B cell (primary cell): ENCODE data around the gene KIF26B. TPM values are rescaled to one million over a fixed set of nuclear protein-coding genes. Genes with fewer than 3 reads are reported as not detected.

ENCODE experiments used
- ATAC-seq: fragments of 200-7000 bp; cut with Tn5 transposase; one replicate; pipeline ENCODE4 v1.10.0; 2021; ENCODE audit warnings: low read depth, mild to moderate bottlenecking, moderate number of reproducible peaks, moderate library complexity
- CTCF ChIA-PET: fragments of 350-600 bp; sonication (Branson Sonifier 250); formaldehyde crosslinking; loops from one replicate; lab custom pipeline; 2021; ENCODE audit warnings: antibody characterized with exemption, inconsistent platforms; lab: Charles Lee
- POLR2A ChIA-PET: fragments of 350-600 bp; sonication (Branson Sonifier 250); formaldehyde crosslinking; loops from one replicate; lab custom pipeline; 2021; ENCODE audit warnings: antibody characterized with exemption; lab: Charles Lee
- DNase-seq: peaks from one replicate; pipeline ENCODE4 v3.0.0; 2013
- H2AFZ ChIP-seq: 2 replicates; pipeline ENCODE4 v1.6.1; 2012; ENCODE audit warnings: mild to moderate bottlenecking, low read depth, low read length; ENCODE audit not compliant: insufficient read depth, poor library complexity, severe bottlenecking
- H3K27ac ChIP-seq, 2 donors: 1 replicate in 1 of 2; 2 replicates in 1 of 2; pipeline ENCODE4 v1.5.1; 2012 to 2013; ENCODE audit warnings: low read length in 2 of 2, mild to moderate bottlenecking in 2 of 2, moderate library complexity in 1 of 2
- H3K27me3 ChIP-seq, 4 experiments: fragments of 200-600 bp in 1 of 4; sonication (generic) in 1 of 4; replicated peaks in 1 of 4; 1 replicate in 2 of 4; 2 replicates in 2 of 4; pipeline versions ENCODE4 v1.6.1 to v1.7.0; 2013 to 2016; ENCODE audit warnings: low read length in 3 of 4, mild to moderate bottlenecking in 2 of 4, mixed read lengths in 1 of 4, moderate library complexity in 1 of 4; ENCODE audit not compliant: insufficient read depth in 4 of 4, control insufficient read depth in 3 of 4; ENCODE audit errors: control extremely low read depth in 1 of 4
- H3K36me3 ChIP-seq, 2 experiments: replicated peaks in 1 of 2; 1 replicate in 1 of 2; 2 replicates in 1 of 2; pipeline versions ENCODE4 v1.6.1 to v1.7.1; 2013; ENCODE audit warnings: low read length in 1 of 2; ENCODE audit not compliant: insufficient read depth in 2 of 2, control insufficient read depth in 1 of 2; ENCODE audit errors: control extremely low read depth in 1 of 2, extremely low read depth in 1 of 2
- H3K4me1 ChIP-seq, 2 donors: fragments of 200-600 bp in 1 of 2; sonication (generic) in 1 of 2; 1 replicate in 1 of 2; 2 replicates in 1 of 2; pipeline versions ENCODE4 v1.5.1 to v1.6.1; 2013 to 2017; ENCODE audit warnings: low read length in 2 of 2; ENCODE audit not compliant: control insufficient read depth in 2 of 2, insufficient read depth in 2 of 2
- H3K4me2 ChIP-seq: replicated peaks from 2 replicates; pipeline ENCODE3; 2012; ENCODE audit warnings: mild to moderate bottlenecking, low read depth, low read length; ENCODE audit not compliant: poor library complexity, severe bottlenecking
- H3K4me3 ChIP-seq, 5 experiments: fragments of 200-600 bp in 1 of 5; sonication (generic) in 1 of 5; 1 replicate in 3 of 5; 2 replicates in 2 of 5; pipeline versions ENCODE4 v1.5.1 to v1.7.0; 2011 to 2016; ENCODE audit warnings: low read length in 4 of 5, mild to moderate bottlenecking in 4 of 5, low read depth in 2 of 5, control low read depth in 1 of 5, moderate library complexity in 1 of 5; ENCODE audit not compliant: insufficient read depth in 1 of 5; ENCODE audit errors: control extremely low read depth in 1 of 5, extremely low read depth in 1 of 5
- H3K79me2 ChIP-seq: fragments of 200-600 bp; sonication (generic); one replicate; pipeline ENCODE4 v1.6.0; 2016; ENCODE audit warnings: low read length; ENCODE audit not compliant: control insufficient read depth, insufficient read depth
- H3K9ac ChIP-seq: fragments of 200-600 bp; sonication (generic); 2 replicates; pipeline ENCODE4 v1.6.1; 2017; ENCODE audit warnings: mild to moderate bottlenecking, low read length, moderate library complexity
- H3K9me3 ChIP-seq, 3 donors: one replicate each; pipeline versions ENCODE4 v1.6.1 to v1.7.1; 2013; ENCODE audit warnings: low read length in 2 of 3; ENCODE audit not compliant: control insufficient read depth in 2 of 3, insufficient read depth in 1 of 3; ENCODE audit errors: control extremely low read depth in 1 of 3
- H4K20me1 ChIP-seq: 2 replicates; pipeline ENCODE4 v1.6.0; 2012; ENCODE audit warnings: mild to moderate bottlenecking, low read length; ENCODE audit not compliant: insufficient read depth, control insufficient read depth, poor library complexity, severe bottlenecking
- H3K27ac Mint-ChIP-seq: one replicate; pipeline ENCODE4 v1.8.0; 2021; ENCODE audit warnings: mixed read lengths
- H3K27me3 Mint-ChIP-seq: one replicate; pipeline ENCODE4 v1.8.0; 2021; ENCODE audit warnings: mixed read lengths
- H3K4me1 Mint-ChIP-seq: one replicate; pipeline ENCODE4 v1.8.0; 2021; ENCODE audit warnings: mixed read lengths
- H3K4me3 Mint-ChIP-seq: one replicate; pipeline ENCODE4 v1.8.0; 2021; ENCODE audit warnings: mixed read lengths
- H3K9me3 Mint-ChIP-seq: one replicate; pipeline ENCODE4 v1.8.0; 2022; ENCODE audit warnings: mixed read lengths; ENCODE audit not compliant: insufficient read depth
- CTCF ChIP-seq: fragments of 200-600 bp; IDR thresholded peaks from one replicate; pipeline ENCODE4 v1.8.0; 2022; ENCODE audit warnings: antibody characterized with exemption, mild to moderate bottlenecking
- EZH2 ChIP-seq: IDR thresholded peaks from 2 replicates; pipeline ENCODE4 v1.6.1; 2012; ENCODE audit warnings: borderline replicate concordance, low read depth, mild to moderate bottlenecking, moderate library complexity, low read length; ENCODE audit not compliant: insufficient read depth, poor library complexity, severe bottlenecking
- WGBS: methylation state at CpG from one replicate; pipeline ENCODE4 v1.1.5; 2013; ENCODE audit warnings: missing lambda C conversion rate; ENCODE audit not compliant: insufficient coverage; 5-methylcytosine and 5-hydroxymethylcytosine counted together
- intact Hi-C: fragments of 100-400 bp; cut with micrococcal nuclease; formaldehyde crosslinking; loops from one replicate; pipeline ENCODE4 v1.10.0; 2022
- polyA plus RNA-seq: library from polyadenylated mRNA; depleted of rRNA; stranded (reverse); fragments of >200 nt; gene quantifications from 2 replicates; pipeline ENCODE4 v1.2.3, GENCODE V29; 2012
- total RNA-seq, 2 donors: library from RNA; stranded (reverse); fragments of 120-200 nt in 1 of 2; gene quantifications; 1 replicate in 1 of 2; 2 replicates in 1 of 2; pipeline versions ENCODE4 v1.2.3 to v1.2.4, GENCODE V29; 2013 to 2022

Gene KIF26B
- total and polyA plus RNA-seq, 2 donors (not counting 1 experiment from before 2014, with no cell fraction given): 0.62 TPM; not detected in 1

DNA sequence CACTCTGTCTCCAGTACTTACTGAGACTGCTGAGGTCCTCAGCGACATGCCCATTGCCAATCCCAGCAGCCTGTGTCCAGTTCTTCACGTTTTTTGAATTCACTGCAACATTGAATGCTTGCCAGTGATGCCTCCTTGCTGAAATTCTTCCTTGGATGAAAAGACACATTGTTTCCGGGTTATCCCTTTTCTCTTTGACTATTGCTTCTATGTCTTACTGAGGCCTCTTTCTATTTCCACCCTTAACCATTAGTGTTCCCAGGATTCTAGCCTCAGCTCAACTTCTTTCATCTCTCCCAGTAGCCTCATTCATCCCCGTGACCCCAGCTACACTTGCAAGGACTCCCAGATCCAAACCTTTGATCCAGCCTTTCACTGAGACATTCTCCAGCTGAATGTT is 46.5 kb upstream of the KIF26B start:
- POLR2A ChIA-PET: no interaction called here

DNA sequence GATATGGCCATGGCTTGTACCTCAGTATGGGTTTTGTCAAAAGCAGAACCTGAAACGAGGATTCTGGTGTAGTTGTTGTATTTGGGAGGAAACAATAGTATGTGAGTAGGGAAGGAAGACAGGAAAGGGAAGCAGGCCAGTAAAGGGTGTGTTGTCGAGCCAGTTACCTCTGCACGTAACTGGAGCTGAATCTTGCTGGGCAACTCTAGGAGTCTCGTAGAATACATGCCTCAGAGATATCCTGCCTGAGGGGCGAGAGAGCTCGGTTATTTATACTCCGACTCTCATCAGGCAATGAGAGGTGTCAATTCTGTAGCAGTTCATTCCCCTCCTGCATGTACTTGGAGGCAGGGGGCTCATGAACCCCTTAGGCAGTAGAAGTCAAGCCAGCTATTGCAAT is 45.9 kb upstream of the KIF26B start:
- intact Hi-C loops: no loop called here
- Mint-ChIP-seq H3K4me3 (no peak overlapping the region), H3K4me1 (no peaks in the 10 kb centered on the region), H3K27me3 (peaks cover 4% of the 10 kb centered on the region), H3K9me3 (no peaks in the 10 kb centered on the region), H3K27ac (no peak overlapping the region)
- ChIA-PET CTCF (interaction anchor here (0.6 kb wide), 1 partner anchor 298 kb away, joined by 3 read pairs; no protein-coding TSS in a partner anchor), POLR2A (no interaction called here)
- H3K9me3 ChIP-seq: no peaks in the 10 kb centered on the region
- ATAC-seq (no peak), DNase-seq (no peak)
- no peak overlapping the region for H2AFZ ChIP-seq
- H3K4me1 ChIP-seq: no peaks in the 10 kb centered on the region
- H3K9ac ChIP-seq: no peak overlapping the region
- no peak overlapping the region for H3K27ac ChIP-seq
- H4K20me1 ChIP-seq: no peaks in the 10 kb centered on the region
- H3K36me3 ChIP-seq: no peaks in the 10 kb centered on the region
- H3K4me2 ChIP-seq: no peak overlapping the region
- WGBS: 74% methylated on average over 7 of the region's 7 CpGs
- H3K79me2 ChIP-seq: no peaks in the 10 kb centered on the region
- H3K27me3 ChIP-seq: no peaks in the 10 kb centered on the region
- H3K4me3 ChIP-seq: no peak overlapping the region
- TF ChIP-seq EZH2 (no peak), CTCF (no peak)

More for the DNA sequence above, 46.5 kb upstream of the KIF26B start:
- Mint-ChIP-seq H3K27ac (no peak overlapping the region), H3K4me1 (no peaks in the 10 kb centered on the region), H3K4me3 (no peak overlapping the region), H3K27me3 (peaks cover 4% of the 10 kb centered on the region), H3K9me3 (no peaks in the 10 kb centered on the region)
- CTCF ChIA-PET: no interaction called here
- no peak for DNase-seq
- H3K4me3 ChIP-seq: no peak overlapping the region
- intact Hi-C loops: no loop called here
- no peaks in the 10 kb centered on the region for H3K4me1 ChIP-seq
- WGBS: 93% methylated on average over 4 of the region's 4 CpGs
- H4K20me1 ChIP-seq: no peaks in the 10 kb centered on the region
- ATAC-seq: no peak
- H3K9me3 ChIP-seq: no peaks in the 10 kb centered on the region
- no peaks in the 10 kb centered on the region for H3K27me3 ChIP-seq
- H3K9ac ChIP-seq: no peak overlapping the region
- H3K36me3 ChIP-seq: no peaks in the 10 kb centered on the region
- no peak overlapping the region for H2AFZ ChIP-seq
- no peaks in the 10 kb centered on the region for H3K79me2 ChIP-seq
- TF ChIP-seq EZH2: no peak
- no peak for TF ChIP-seq CTCF
- H3K4me2 ChIP-seq: no peak overlapping the region
- H3K27ac ChIP-seq: no peak overlapping the region
